Activated CD8-positive, alpha-beta memory T cell treated with anti-CD3 and anti-CD28 coated beads, Interleukin-2, amount 50 U/mL, for 4 hours (primary cell): Measurements from ENCODE around the gene KIAA1328.
"Not testable (repeated sequence)": the region's sequence is repeated elsewhere in the genome, so short reads cannot be mapped to it uniquely, and the experiment has no call there.

ENCODE experiments used
- DNase-seq: peaks from one replicate; pipeline ENCODE4 v3.0.0-alpha.2; 2020

Gene KIAA1328

DNA sequence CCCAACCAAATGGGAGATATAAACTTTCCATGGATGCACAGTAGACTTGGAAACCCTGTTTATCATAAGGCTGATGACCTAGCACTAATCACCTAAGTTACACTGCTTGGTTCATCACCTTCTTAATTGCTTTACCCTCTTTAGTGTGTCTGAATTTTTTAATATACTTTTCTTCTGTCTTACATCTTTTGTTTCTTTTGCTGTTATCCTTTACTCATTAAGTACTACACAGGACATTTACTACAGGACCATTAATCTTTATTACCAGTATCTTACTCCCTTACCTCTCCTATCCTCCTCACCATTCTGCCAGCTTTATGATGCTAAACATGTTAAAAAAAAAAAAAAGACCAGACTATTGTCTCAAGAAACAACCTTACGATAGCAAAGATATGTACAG, 333.6 kb downstream of the KIAA1328 start:
- DNase-seq = no peak

DNA sequence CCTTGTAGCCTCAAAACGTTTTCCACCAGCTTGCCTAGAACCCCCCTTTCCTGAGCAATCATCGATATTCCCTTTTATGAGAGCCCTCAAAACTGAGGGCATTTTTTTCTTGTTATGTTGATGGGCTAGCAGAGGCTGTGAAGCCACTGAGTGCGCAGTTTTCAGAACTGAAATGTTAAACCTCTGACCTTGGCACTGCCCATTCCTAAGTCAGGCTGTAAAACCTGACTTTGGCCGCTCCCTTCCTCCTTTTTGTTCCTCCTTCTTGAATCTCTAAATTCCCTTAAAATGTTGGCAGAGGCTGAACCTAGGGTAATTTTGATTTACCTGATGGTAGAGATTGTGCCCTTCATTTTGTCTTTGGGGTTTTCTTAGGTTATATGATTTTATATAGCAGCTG, 334.2 kb downstream of the KIAA1328 start:
- DNase-seq = no peak

- DNase-seq = no peak
Observed at GRCh38 chr18:37166491-37166890, 337.6 kb downstream of the KIAA1328 start.

GRCh38 chr18:37166966-37167365, 338.0 kb downstream of the KIAA1328 start:
- not testable (repeated sequence) for DNase-seq

DNA sequence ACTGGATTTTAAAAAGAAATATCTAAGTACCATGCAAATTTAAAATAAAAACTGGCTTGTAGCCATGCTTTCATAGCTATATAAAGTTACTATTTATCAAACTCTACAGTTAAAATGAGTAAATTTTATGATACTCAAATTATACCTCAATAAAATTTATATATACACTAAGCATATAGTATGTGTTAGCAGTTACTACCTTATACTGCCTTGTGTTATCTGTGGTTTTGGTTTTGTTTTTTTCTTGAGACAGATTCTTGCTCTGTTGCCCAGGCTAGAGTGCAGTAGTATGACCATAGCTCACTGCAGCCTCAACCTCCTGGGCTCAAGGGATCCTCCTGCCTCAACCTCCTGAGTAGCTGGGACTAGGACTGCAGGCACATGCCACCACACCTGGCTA, 342.1 kb downstream of the KIAA1328 start:
- DNase-seq = no peak

DNA sequence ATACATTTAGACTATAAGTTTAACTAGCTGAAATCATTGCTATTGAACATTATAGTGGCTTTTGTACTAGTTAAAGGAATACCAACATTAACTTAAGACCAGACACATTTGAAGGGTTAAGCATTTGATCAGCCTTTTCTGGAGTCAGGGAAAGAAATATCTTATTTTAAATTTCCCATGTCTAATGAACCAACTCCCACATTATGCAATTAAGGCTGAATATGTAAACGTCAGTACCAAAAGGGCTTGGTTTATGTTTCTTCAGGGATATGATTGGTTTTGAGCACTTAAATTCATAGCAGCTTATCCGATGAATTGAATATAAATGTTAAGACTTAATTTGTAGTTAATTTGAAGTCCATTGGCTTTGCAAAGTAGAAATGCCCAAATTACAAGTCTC, 344.5 kb downstream of the KIAA1328 start:
- DNase-seq = no peak

DNA sequence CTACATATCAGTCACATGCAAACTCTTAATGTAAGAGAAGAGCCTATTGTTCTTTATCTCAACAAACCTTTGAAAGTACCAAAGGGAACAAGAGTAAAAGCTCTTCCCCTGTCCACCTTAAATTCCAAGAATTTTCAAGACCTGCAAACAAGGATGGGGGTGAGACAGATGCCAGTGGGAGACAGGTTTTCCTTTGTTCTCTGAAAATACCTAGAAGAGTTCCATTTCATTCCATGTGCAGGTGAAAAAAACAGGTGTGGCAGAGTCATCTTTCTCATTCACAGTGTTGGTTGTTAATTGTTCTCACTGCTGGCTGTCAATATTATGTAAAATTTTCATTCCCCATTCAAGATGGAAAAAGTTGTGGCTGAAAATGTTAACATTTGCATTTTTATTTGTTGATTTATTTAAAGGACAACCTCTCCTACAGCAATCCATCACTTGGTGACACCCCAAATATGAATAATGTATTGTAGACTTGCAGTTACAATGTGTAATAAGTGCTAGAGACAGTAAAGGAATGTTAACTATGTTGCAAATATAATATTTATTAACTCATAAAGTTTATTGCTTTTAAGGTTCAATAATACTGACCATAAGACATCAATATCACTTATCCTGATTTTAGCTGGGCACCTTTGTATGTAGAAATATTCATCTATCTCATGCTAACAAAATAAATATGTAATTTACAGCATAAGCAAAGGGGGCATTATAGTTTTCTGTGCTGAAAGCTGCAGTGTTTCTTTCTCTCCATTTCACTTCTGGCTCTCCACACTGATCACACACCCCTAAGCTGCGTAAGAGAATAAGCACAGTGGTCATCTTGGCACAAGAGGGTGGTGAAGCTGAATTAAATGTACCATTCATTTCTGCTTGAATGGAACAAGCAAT, 347.0 kb downstream of the KIAA1328 start:
- DNase-seq = no peak

- no peak for DNase-seq
Observed at GRCh38 chr18:37176621-37176934, 347.7 kb downstream of the KIAA1328 start.

- no peak for DNase-seq
Observed at GRCh38 chr18:37179384-37179783, 350.5 kb downstream of the KIAA1328 start.

- no peak for DNase-seq
Observed at GRCh38 chr18:37180086-37180485, 351.2 kb downstream of the KIAA1328 start.

DNA sequence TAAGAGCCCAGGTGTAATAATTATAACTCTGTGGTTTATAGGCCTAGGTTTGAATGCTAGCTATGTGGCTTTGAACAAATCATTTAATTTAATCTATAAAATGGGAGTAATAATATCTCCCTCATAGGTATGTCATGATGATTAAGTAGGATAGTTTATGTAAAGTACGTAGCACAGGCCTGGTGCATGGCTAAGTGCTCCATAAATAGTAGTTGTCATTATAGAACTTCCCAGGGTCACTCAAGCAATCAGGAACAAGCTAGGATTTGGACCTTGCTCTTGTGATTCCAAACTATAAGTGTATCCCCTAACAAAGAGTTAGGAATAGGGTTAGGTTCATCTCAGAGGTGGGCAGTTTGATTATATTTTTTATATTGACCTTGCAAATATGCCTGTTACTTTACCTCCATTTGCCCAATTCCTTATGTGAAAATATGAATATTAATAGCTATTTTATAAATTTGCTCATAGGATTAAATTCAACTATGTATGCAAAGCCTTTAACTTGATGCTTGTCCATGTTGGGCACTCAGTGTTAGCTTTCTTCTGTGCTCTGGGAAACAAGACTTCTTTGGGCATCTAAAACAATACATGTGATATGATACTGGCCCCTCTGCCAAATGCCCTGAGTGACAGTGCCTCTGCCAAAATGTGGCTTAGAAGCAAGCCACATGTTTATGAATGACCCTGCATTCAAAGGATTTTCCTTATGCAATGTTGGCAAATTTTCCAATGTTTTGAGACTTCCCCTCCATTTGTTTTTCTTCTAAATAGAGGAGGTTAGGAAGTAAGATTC, 353.6 kb downstream of the KIAA1328 start:
- no peak for DNase-seq

- DNase-seq = no peak
Observed at GRCh38 chr18:37184209-37184868, 355.4 kb downstream of the KIAA1328 start.

DNA sequence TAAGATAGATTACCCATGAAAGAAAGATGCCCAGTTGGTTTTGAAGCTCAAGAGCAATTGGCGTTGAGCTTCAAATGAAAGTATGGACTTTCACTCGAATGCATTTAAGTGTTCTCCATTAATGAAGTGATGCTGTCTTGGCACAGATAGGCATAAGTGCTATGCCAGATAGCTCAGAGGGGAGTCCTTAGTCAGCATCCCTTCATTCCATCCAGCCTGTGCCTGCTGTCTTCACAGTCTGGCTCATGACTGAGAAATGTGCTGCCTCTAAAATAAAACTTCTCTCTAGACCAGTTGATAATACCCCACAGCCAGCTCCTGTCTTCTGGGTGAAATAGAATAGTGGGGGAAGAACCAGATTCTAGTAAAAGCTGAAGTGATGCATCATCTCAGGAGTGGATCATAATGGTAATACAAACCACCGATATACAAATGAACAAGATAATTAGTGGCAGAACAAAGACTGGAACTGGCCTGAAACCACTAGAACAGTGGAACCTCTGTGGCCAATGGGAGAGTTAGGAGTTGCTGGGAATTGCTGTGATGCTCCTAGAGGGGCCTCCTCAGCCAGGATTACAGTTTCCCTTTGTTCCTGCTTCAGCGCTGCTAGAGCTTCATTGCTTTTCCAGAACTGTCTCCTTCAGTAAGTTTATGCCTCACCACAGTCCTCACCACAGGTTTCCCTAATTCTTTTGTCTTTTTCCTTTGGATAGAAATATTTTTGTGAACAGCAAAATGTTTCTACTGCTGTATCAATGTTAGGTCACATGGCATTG, 359.3 kb downstream of the KIAA1328 start:
- no peak for DNase-seq

- no peak for DNase-seq
Observed at GRCh38 chr18:37199741-37200140, 370.8 kb downstream of the KIAA1328 start.

- no peak for DNase-seq
Observed at GRCh38 chr18:37207343-37207742, 378.4 kb downstream of the KIAA1328 start.

DNA sequence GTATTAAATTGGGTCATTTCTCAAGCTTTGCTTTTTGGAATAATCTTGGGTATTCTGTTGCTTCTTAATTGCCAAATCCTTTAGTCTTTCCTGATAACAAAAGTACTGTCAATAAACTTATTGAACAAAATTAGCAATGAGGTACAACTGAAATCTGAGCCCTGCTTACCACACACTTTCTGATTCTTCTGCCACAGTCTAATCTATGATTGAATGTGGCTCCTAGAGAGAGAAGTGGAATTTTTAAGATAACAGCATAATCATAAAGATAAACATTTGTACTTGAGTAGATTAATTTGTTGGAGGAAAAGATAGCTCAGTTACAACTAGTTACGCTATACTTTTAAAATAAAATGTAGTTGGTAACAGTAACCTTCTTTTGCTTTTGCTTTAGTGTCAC, 381.9 kb downstream of the KIAA1328 start:
- no peak for DNase-seq

- DNase-seq = no peak
Observed at GRCh38 chr18:37218022-37218590, 389.2 kb downstream of the KIAA1328 start.

DNA sequence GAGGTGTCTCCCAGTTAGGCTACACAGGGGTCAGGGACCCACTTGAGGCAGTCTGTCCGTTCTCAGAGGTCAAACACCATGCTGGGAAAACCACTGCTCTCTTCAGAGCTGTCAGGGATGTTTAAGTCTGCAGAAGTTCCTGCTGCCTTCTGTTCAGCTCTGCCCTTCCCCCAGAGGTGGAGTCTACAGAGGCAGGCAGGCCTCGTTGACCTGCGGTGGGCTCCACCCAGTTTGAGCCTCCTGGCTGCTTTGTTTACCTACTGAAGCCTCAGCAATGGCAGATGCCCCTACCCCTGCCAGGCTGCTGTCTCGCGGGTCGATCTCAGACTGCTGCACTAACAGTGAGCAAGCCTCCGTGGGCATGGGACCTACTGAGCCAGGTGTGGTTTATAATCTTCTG, 390.3 kb downstream of the KIAA1328 start:
- no peak for DNase-seq

DNA sequence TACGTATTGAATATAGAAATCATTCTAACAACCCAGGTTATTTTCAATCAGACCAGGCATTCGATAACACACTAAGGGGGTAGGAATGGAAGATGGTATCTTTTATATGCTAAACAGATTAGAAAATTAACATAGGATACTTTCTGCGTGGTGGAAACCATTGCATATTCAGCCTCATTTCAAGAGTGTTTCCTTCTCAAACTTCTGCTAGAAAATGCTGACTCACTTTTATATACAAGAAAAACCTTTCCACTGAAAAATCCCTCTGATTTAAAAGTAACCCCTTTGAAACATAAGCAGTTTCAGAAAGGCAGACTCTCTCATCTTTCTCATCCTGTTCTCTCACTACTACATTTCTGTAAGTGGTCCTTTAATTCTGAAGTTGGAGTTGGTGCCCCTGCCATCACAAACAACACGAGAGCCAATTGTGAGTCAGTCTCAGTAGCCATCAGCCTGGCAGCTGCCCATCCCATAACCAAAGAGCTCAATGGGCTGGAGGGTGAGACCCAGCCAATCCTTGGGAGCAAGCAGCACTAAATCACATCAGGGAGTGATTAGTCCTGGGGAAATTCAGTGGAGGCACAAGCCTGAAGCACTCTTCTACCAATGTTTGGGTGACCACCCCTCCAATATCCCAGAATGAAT, 393.5 kb downstream of the KIAA1328 start:
- no peak for DNase-seq

DNA sequence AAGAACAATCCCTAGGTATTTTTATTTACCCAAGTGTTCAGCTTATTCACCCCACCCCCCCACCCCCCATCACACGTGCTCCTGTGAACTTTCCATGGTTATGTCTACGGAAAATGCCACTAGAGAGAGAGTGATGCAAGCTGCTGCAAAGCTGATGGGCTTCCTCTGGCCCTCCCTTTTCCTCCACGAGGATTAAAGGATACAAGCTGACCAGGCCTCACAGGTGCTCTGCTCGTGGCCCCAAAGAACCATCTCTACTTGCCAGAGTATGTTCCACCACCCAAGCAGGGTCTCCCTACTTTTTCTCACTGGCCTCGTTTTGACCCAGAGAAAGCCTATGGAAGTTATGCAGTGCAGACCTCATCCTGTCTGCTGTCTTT, 394.1 kb downstream of the KIAA1328 start:
- no peak for DNase-seq

- DNase-seq = no peak
Observed at GRCh38 chr18:37225279-37225678, 396.4 kb downstream of the KIAA1328 start.

GRCh38 chr18:37230768-37231167, 401.8 kb downstream of the KIAA1328 start:
- DNase-seq = no peak
